PFSK-1 (cell line): ENCODE results near the gene KAZN.

Experiments
- FOXP2 ChIP-seq: optimal IDR thresholded peaks from 2 replicates; pipeline ENCODE3; 2011; ENCODE audit warnings: borderline replicate concordance, control low read depth, inconsistent platforms; ENCODE audit not compliant: insufficient read depth; ENCODE audit errors: extremely low read length, extremely low read depth
- POLR2AphosphoS5 ChIP-seq: IDR thresholded peaks from 2 replicates; pipeline ENCODE4 v1.6.1; 2012; ENCODE audit warnings: low read depth, mild to moderate bottlenecking, control low read depth, low read length, moderate library complexity
- REST ChIP-seq, 2 experiments: IDR thresholded peaks; 2 replicates each; pipeline versions ENCODE4 v1.6.1 to v1.8.0; 2011 to 2012; ENCODE audit warnings: low read depth in 2 of 2, low read length in 2 of 2, control low read depth in 1 of 2, inconsistent platforms in 1 of 2, mild to moderate bottlenecking in 1 of 2, moderate library complexity in 1 of 2; ENCODE audit not compliant: insufficient read depth in 1 of 2
- SIN3A ChIP-seq: IDR thresholded peaks from 2 replicates; pipeline ENCODE4 v1.6.1; 2012; ENCODE audit warnings: mild to moderate bottlenecking, low read length, moderate library complexity, borderline replicate concordance; ENCODE audit not compliant: insufficient read depth
- TAF1 ChIP-seq: IDR thresholded peaks from 2 replicates; pipeline ENCODE4 v1.6.1; 2012; ENCODE audit warnings: low read length, control low read depth, borderline replicate concordance; ENCODE audit not compliant: insufficient read depth

GRCh38 chr1:15039017-15039648, 440.6 kb downstream of the KAZN start:
- TF ChIP-seq POLR2AphosphoS5, result no peak
- TF ChIP-seq TAF1, result no peak
- TF ChIP-seq SIN3A, result no peak
- no peak for TF ChIP-seq REST (IDR thresholded peaks at IDR 0.05; ENCODE audit: insufficient read depth in 1 of 2, low read depth in 2 of 2, low read length in 2 of 2)
- TF ChIP-seq FOXP2, result no peak
